HS-27A (cell line): ENCODE data around the gene SHISA3.
"Not testable (repeated sequence)": the region's sequence is repeated elsewhere in the genome, so short reads cannot be mapped to it uniquely, and the experiment has no call there.

ENCODE experiments used
- DNase-seq: peaks from one replicate; pipeline ENCODE4 v3.0.0-alpha.2; 2012; ENCODE audit warnings: low read depth, missing footprints

Gene SHISA3

GRCh38 chr4:42396752-42397634 lies at the start of gene SHISA3:
TSS of gene SHISA3 (plus strand) at chr4:42397488. CDS start at chr4:42398057, 569 bp downstream.
- DNase-seq, result no peak

GRCh38 chr4:42348247-42348646 lies 49.0 kb upstream of the SHISA3 start:
- DNase-seq, result no peak

- DNase-seq, result no peak
Measured at GRCh38 chr4:42348692-42349091, 48.6 kb upstream of the SHISA3 start.

GRCh38 chr4:42350611-42351182 lies 46.6 kb upstream of the SHISA3 start:
- no peak for DNase-seq

GRCh38 chr4:42352049-42352448 lies 45.2 kb upstream of the SHISA3 start:
- no peak for DNase-seq

- no peak for DNase-seq
Measured at GRCh38 chr4:42357325-42357724, 40.0 kb upstream of the SHISA3 start.

GRCh38 chr4:42359711-42360110 lies 37.6 kb upstream of the SHISA3 start:
- DNase-seq, result no peak

GRCh38 chr4:42360256-42360669 lies 37.0 kb upstream of the SHISA3 start:
- DNase-seq, result no peak

GRCh38 chr4:42361456-42361855 lies 35.8 kb upstream of the SHISA3 start:
- DNase-seq, result no peak

- DNase-seq, result no peak
Measured at GRCh38 chr4:42362591-42362990, 34.7 kb upstream of the SHISA3 start.

- DNase-seq, result no peak
Measured at GRCh38 chr4:42363614-42364013, 33.7 kb upstream of the SHISA3 start.

GRCh38 chr4:42364266-42365053 lies 32.8 kb upstream of the SHISA3 start:
- no peak for DNase-seq

- no peak for DNase-seq
Measured at GRCh38 chr4:42366959-42367358, 30.3 kb upstream of the SHISA3 start.

GRCh38 chr4:42369489-42369888 lies 27.8 kb upstream of the SHISA3 start:
- no peak for DNase-seq

GRCh38 chr4:42371305-42372252 lies 25.7 kb upstream of the SHISA3 start:
- DNase-seq, result peak; percentile 7

GRCh38 chr4:42372303-42372702 lies 25.0 kb upstream of the SHISA3 start:
- DNase-seq, result not testable (repeated sequence)

GRCh38 chr4:42377497-42377896 lies 19.8 kb upstream of the SHISA3 start:
- DNase-seq, result no peak

- no peak for DNase-seq
Measured at GRCh38 chr4:42381666-42382065, 15.6 kb upstream of the SHISA3 start.

- no peak for DNase-seq
Measured at GRCh38 chr4:42385516-42385915, 11.8 kb upstream of the SHISA3 start.

GRCh38 chr4:42390622-42391354 lies 6.5 kb upstream of the SHISA3 start:
- no peak for DNase-seq

GRCh38 chr4:42391355-42391664 lies 6.0 kb upstream of the SHISA3 start:
- DNase-seq, result no peak
